ENCODE results near the gene FANCC.

FANCC gene

GRCh38 chr9:95128177-95128524 is 189.4 kb downstream of the FANCC start:
- H3K9ac ChIP-seq (ENCODE audit: low read length): no peak overlapping the region
- no peaks in the 10 kb centered on the region for H3K9me3 ChIP-seq (ENCODE audit: control insufficient read depth, low read length)
- H3K4me3 ChIP-seq (ENCODE audit: low read length): no peak overlapping the region
- H3K36me3 ChIP-seq (ENCODE audit: control insufficient read depth, insufficient read depth, low read length, severe bottlenecking): no peaks in the 10 kb centered on the region
- no peaks in the 10 kb centered on the region for H3K27me3 ChIP-seq (replicated peaks; ENCODE audit: control insufficient read depth, insufficient read depth, low read length)
- H3K4me1 ChIP-seq (ENCODE audit: control insufficient read depth, insufficient read depth, low read length): peaks cover 3% of the 10 kb centered on the region
- DNase-seq (ENCODE audit: low read depth): no peak

GRCh38 chr9:95127249-95128176 is 190.0 kb downstream of the FANCC start:
- H3K9me3 ChIP-seq (ENCODE audit: control insufficient read depth, low read length): no peaks in the 10 kb centered on the region
- no peaks in the 10 kb centered on the region for H3K36me3 ChIP-seq (ENCODE audit: control insufficient read depth, insufficient read depth, low read length, severe bottlenecking)
- H3K9ac ChIP-seq (ENCODE audit: low read length): peak overlapping the region; percentile 76
- H3K4me3 ChIP-seq (ENCODE audit: low read length): peak overlapping the region; percentile 78
- H3K27me3 ChIP-seq (replicated peaks; ENCODE audit: control insufficient read depth, insufficient read depth, low read length): no peaks in the 10 kb centered on the region
- H3K4me1 ChIP-seq (ENCODE audit: control insufficient read depth, insufficient read depth, low read length): peaks cover 3% of the 10 kb centered on the region
- DNase-seq (ENCODE audit: low read depth): peak; percentile 96

- H3K36me3 ChIP-seq (ENCODE audit: control insufficient read depth, insufficient read depth, low read length, severe bottlenecking): no peaks in the 10 kb centered on the region
- DNase-seq (ENCODE audit: low read depth): no peak
- no peaks in the 10 kb centered on the region for H3K9me3 ChIP-seq (ENCODE audit: control insufficient read depth, low read length)
- H3K4me1 ChIP-seq (ENCODE audit: control insufficient read depth, insufficient read depth, low read length): peaks cover 3% of the 10 kb centered on the region
- H3K9ac ChIP-seq (ENCODE audit: low read length): no peak overlapping the region
- no peaks in the 10 kb centered on the region for H3K27me3 ChIP-seq (replicated peaks; ENCODE audit: control insufficient read depth, insufficient read depth, low read length)
- no peak overlapping the region for H3K4me3 ChIP-seq (ENCODE audit: low read length)
Measured at GRCh38 chr9:95126739-95127138, 190.8 kb downstream of the FANCC start.

GRCh38 chr9:95125652-95126051 is 191.9 kb downstream of the FANCC start:
- no peaks in the 10 kb centered on the region for H3K36me3 ChIP-seq (ENCODE audit: control insufficient read depth, insufficient read depth, low read length, severe bottlenecking)

GRCh38 chr9:95124582-95125367 is 192.7 kb downstream of the FANCC start:
- H3K9me3 ChIP-seq (ENCODE audit: control insufficient read depth, low read length): no peaks in the 10 kb centered on the region
- no peak overlapping the region for H3K9ac ChIP-seq (ENCODE audit: low read length)
- no peaks in the 10 kb centered on the region for H3K36me3 ChIP-seq (ENCODE audit: control insufficient read depth, insufficient read depth, low read length, severe bottlenecking)
- no peak overlapping the region for H3K4me3 ChIP-seq (ENCODE audit: low read length)
- no peaks in the 10 kb centered on the region for H3K27me3 ChIP-seq (replicated peaks; ENCODE audit: control insufficient read depth, insufficient read depth, low read length)
- no peak for DNase-seq (ENCODE audit: low read depth)
- H3K4me1 ChIP-seq (ENCODE audit: control insufficient read depth, insufficient read depth, low read length): peaks cover 3% of the 10 kb centered on the region

More at GRCh38 chr9:95125652-95126051, 191.9 kb downstream of the FANCC start:
- Histone ChIP-seq H3K4me1 (ENCODE audit: control insufficient read depth, insufficient read depth, low read length) (peaks cover 3% of the 10 kb centered on the region), H3K9ac (ENCODE audit: low read length) (no peak overlapping the region), H3K27me3 (replicated peaks; ENCODE audit: control insufficient read depth, insufficient read depth, low read length) (no peaks in the 10 kb centered on the region), H3K4me3 (ENCODE audit: low read length) (no peak overlapping the region), H3K9me3 (ENCODE audit: control insufficient read depth, low read length) (no peaks in the 10 kb centered on the region)
- no peak for DNase-seq (ENCODE audit: low read depth)

GRCh38 chr9:95120781-95121370 is 196.6 kb downstream of the FANCC start:
- no peak overlapping the region for H3K4me3 ChIP-seq (ENCODE audit: low read length)
- no peaks in the 10 kb centered on the region for H3K4me1 ChIP-seq (ENCODE audit: control insufficient read depth, insufficient read depth, low read length)
- H3K9me3 ChIP-seq (ENCODE audit: control insufficient read depth, low read length): no peaks in the 10 kb centered on the region
- no peak for DNase-seq (ENCODE audit: low read depth)
- H3K36me3 ChIP-seq (ENCODE audit: control insufficient read depth, insufficient read depth, low read length, severe bottlenecking): no peaks in the 10 kb centered on the region
- no peaks in the 10 kb centered on the region for H3K27me3 ChIP-seq (replicated peaks; ENCODE audit: control insufficient read depth, insufficient read depth, low read length)
- H3K9ac ChIP-seq (ENCODE audit: low read length): no peak overlapping the region

GRCh38 chr9:95118596-95118995 is 198.9 kb downstream of the FANCC start:
- peak; percentile 70 for DNase-seq (ENCODE audit: low read depth)
- H3K9ac ChIP-seq (ENCODE audit: low read length): no peak overlapping the region
- no peaks in the 10 kb centered on the region for H3K27me3 ChIP-seq (replicated peaks; ENCODE audit: control insufficient read depth, insufficient read depth, low read length)
- H3K9me3 ChIP-seq (ENCODE audit: control insufficient read depth, low read length): no peaks in the 10 kb centered on the region
- no peaks in the 10 kb centered on the region for H3K36me3 ChIP-seq (ENCODE audit: control insufficient read depth, insufficient read depth, low read length, severe bottlenecking)
- H3K4me1 ChIP-seq (ENCODE audit: control insufficient read depth, insufficient read depth, low read length): no peaks in the 10 kb centered on the region
- H3K4me3 ChIP-seq (ENCODE audit: low read length): no peak overlapping the region

- DNase-seq (ENCODE audit: low read depth): no peak
- no peak overlapping the region for H3K4me3 ChIP-seq (ENCODE audit: low read length)
- no peaks in the 10 kb centered on the region for H3K27me3 ChIP-seq (replicated peaks; ENCODE audit: control insufficient read depth, insufficient read depth, low read length)
- no peak overlapping the region for H3K9ac ChIP-seq (ENCODE audit: low read length)
- peaks cover 7% of the 10 kb centered on the region for H3K36me3 ChIP-seq (ENCODE audit: control insufficient read depth, insufficient read depth, low read length, severe bottlenecking)
- no peaks in the 10 kb centered on the region for H3K9me3 ChIP-seq (ENCODE audit: control insufficient read depth, low read length)
- H3K4me1 ChIP-seq (ENCODE audit: control insufficient read depth, insufficient read depth, low read length): no peaks in the 10 kb centered on the region
Measured at GRCh38 chr9:95116808-95117204, 200.7 kb downstream of the FANCC start.

GRCh38 chr9:95116002-95116807 is 201.3 kb downstream of the FANCC start:
- Histone ChIP-seq H3K4me1 (ENCODE audit: control insufficient read depth, insufficient read depth, low read length) (no peaks in the 10 kb centered on the region), H3K9ac (ENCODE audit: low read length) (no peak overlapping the region), H3K27me3 (replicated peaks; ENCODE audit: control insufficient read depth, insufficient read depth, low read length) (no peaks in the 10 kb centered on the region), H3K4me3 (ENCODE audit: low read length) (no peak overlapping the region), H3K36me3 (ENCODE audit: control insufficient read depth, insufficient read depth, low read length, severe bottlenecking) (peaks cover 10% of the 10 kb centered on the region), H3K9me3 (ENCODE audit: control insufficient read depth, low read length) (no peaks in the 10 kb centered on the region)
- DNase-seq (ENCODE audit: low read depth): no peak

- DNase-seq (ENCODE audit: low read depth): no peak
- H3K4me1 ChIP-seq (ENCODE audit: control insufficient read depth, insufficient read depth, low read length): no peaks in the 10 kb centered on the region
- no peaks in the 10 kb centered on the region for H3K27me3 ChIP-seq (replicated peaks; ENCODE audit: control insufficient read depth, insufficient read depth, low read length)
- H3K9ac ChIP-seq (ENCODE audit: low read length): no peak overlapping the region
- no peaks in the 10 kb centered on the region for H3K9me3 ChIP-seq (ENCODE audit: control insufficient read depth, low read length)
- peaks cover 10% of the 10 kb centered on the region for H3K36me3 ChIP-seq (ENCODE audit: control insufficient read depth, insufficient read depth, low read length, severe bottlenecking)
- no peak overlapping the region for H3K4me3 ChIP-seq (ENCODE audit: low read length)
Measured at GRCh38 chr9:95115104-95115503, 202.4 kb downstream of the FANCC start.
